HG02678 (cell line): ENCODE data around the gene PPP2R2D.
"Not testable (repeated sequence)": the region's sequence is repeated elsewhere in the genome, so short reads cannot be mapped to it uniquely, and the experiment has no call there.

Experiments used
- ATAC-seq: cut with Tn5 transposase; IDR thresholded peaks from one replicate; pipeline ENCODE4 v1.9.1; 2021; ENCODE audit warnings: mild to moderate bottlenecking, moderate library complexity; ENCODE audit not compliant: unreplicated experiment

PPP2R2D gene

DNA sequence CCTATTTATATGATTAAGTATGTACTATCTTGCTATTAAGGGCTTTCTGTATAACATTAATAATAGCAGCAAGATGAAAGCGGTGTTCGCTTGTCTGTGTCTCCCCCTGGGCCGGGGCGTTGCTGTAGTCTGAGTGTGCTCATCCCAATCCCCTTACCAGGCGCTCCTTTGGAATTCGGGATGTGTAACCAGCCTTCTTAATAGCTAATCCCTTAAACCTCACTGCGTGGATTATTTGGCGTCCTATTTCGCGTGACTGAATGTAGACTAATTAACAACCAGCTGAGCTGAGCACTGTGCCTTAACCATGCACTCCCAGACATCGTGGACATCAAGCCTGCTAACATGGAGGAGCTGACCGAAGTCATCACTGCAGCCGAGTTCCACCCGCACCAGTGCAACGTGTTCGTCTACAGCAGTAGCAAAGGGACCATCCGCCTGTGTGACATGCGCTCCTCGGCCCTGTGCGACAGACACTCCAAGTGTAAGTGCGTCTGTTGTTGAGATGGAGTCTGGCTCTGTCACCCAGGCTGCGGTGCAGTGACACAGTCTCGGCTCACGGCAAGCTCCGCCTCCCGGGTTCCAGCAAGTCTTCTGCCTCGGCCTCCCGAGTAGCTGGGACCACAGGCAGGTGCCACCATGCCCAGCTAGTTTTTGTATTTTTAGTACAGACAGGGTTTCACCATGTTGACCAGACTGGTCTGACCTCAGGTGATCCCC lies 44.3 kb downstream of the PPP2R2D start:
- no peak for ATAC-seq

DNA sequence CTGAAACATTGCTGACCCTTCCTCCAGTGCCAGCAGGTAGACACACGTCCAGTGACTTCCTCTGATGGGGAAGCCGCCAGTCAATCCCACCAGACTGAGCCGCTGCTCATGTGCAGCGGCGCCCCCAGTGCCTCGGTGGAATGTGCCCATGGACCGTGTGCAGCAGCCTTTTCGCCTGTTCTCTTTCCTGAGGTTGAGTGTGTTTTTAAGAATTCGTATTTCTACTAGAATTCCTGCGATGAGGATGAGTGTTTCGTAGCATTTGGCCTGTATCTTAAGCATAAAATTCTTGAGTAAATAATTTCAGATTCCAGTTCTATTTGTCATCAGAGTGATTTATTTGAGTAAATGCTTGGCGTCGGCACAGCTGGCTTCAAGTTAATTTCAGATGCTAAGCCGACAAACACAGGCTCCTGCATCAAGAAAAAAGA lies 45.5 kb downstream of the PPP2R2D start:
- no peak for ATAC-seq

DNA sequence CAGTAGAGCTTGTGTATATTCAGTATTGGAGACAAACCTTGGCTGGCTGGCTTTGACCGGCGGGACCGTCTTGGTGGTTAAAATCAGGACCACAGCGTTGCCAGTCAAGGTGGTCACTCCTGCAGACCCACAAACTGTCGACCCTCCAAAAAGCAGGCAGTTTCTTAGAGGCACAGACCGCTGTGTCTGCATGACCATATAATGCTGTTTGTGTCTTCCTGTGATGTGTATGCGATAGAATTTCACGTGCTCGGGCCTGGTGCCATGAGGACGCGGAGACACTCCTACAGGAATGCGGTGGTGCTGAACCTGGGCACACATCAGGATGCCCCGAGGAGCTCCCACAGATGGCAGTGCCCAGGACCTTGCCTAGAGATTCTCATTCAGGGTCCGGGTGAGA lies 46.1 kb downstream of the PPP2R2D start:
- ATAC-seq: no peak

DNA sequence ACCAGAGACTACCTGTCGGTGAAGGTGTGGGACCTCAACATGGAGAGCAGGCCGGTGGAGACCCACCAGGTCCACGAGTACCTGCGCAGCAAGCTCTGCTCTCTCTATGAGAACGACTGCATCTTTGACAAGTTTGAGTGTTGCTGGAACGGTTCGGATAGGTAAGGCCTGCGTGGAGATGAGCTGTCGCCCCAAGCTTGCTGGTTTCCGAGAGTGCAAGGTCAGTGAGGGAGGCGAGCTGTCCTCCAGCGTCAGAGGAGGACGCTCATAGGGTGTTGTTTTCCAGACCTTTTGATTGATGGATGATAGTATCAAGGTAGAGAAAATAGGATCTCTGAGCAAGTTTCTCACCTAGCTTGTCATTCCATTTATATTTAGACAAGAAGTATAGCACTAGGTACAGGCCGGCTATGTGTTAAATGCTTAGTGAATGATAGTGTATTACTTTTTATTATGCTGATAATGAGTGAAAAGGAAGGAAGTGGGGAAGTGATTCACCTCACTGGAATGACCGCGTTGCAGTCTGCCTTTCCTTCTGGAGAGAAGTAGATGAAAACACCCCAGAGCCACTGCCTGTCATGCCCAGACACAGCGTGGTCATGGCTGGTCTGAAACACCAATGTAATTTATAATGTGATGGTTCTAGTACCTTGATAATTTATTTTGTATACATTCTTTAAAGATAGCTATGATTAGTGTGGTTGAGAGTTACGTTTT lies 47.0 kb downstream of the PPP2R2D start:
- no peak for ATAC-seq

DNA sequence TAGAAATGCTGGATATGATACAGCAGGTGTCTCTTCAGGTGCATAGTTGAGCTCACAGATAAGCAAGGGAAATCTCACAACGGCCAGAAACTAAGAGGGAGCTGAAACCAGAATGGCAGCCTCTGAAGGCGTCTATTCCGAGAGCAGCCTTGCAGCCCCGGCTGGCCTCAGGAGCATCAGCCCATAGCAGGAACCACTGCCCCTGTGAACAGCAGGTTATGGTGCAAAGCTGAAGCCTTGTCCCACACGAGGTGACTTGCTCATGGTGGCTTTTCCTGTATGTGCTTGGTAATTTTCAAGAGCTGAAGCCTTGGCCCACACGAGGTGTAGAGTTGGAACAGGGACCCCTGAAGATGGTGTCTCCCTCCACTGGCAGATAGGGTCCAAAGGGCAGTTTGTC lies 47.7 kb downstream of the PPP2R2D start:
- ATAC-seq: no peak

- no peak for ATAC-seq
Observed at GRCh38 chr10:131949041-131949862, 48.4 kb downstream of the PPP2R2D start.

DNA sequence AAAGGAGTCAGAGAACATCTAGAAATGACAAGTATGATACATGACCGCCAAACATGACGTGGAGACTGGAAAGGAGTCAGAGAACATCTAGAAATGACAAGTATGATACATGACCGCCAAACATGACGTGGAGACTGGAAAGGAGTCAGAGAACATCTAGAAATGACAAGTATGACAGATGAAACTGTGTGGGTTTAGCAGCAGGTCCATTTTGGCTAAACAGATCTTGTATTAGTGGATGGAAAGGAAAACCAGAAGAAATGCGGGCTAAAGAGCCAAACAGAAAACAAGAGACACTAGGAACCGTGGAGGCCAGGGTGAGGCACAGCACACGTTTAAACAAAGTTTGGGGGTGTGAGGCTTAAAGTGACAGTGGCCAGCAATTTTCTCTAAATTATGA lies 49.1 kb downstream of the PPP2R2D start:
- ATAC-seq: not testable (repeated sequence)

DNA sequence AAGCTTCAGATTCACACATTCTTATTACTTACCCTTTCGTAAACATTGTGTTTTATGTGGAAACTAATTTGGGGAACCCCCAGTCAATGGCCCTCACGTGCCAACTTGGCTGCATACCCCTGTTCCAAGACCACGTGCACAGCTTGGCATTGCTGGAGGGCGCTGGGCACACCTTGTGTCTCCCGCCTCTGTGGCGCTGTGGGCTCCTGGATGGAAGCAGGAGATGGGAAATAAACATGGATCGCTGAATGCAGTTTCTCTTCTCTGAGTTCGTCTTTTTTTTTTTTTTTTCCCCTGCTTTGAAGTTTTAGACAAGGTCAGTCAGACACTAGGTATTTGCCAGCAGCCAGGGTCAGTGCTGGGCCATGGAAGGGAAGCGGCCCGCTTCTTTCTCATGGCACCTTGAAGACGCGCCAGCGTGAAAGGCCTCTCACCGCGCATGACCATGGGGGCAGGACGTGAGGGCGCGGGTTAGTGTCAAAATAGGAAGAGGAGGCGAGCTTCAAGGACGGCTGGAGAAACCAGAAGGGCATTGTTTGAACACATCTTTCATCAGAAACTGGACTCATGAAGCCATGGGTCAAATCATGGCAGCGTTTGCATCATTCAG lies 53.7 kb downstream of the PPP2R2D start:
- no peak for ATAC-seq

DNA sequence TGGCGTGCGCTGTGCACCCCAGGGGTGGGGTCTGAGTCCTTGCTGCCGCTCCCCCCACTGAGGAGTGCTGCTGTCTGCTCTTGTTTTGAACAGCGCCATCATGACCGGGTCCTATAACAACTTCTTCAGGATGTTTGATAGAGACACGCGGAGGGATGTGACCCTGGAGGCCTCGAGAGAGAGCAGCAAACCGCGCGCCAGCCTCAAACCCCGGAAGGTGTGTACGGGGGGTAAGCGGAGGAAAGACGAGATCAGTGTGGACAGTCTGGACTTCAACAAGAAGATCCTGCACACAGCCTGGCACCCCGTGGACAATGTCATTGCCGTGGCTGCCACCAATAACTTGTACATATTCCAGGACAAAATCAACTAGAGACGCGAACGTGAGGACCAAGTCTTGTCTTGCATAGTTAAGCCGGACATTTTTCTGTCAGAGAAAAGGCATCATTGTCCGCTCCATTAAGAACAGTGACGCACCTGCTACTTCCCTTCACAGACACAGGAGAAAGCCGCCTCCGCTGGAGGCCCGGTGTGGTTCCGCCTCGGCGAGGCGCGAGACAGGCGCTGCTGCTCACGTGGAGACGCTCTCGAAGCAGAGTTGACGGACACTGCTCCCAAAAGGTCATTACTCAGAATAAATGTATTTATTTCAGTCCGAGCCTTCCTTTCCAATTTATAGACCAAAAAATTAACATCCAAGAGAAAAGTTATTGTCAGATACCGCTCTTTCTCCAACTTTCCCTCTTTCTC lies 55.0 kb downstream of the PPP2R2D start:
- no peak for ATAC-seq

DNA sequence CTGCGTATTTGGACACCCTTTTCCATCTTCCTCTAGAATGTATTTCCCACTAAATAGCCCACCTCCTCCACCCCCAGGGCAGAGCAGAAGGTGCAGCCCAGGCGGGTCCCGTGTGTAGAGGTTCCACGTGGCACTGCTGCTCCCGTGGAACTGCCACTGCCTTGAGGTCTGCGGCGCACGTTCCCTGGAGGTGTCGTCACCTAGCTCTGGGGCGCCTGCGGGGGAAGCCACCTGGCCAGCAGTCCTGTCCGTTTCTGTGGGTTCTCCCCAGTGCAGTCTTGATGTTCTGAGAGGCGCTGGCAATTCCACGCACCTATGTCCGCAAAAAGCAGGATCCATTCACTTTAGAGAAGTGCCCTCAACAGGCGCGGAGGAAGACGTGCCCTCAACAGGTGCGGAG lies 59.0 kb downstream of the PPP2R2D start:
- ATAC-seq: no peak

- no peak for ATAC-seq
Observed at GRCh38 chr10:131960631-131961046, 59.8 kb downstream of the PPP2R2D start.

- no peak for ATAC-seq
Observed at GRCh38 chr10:131961047-131961776, 60.4 kb downstream of the PPP2R2D start.

DNA sequence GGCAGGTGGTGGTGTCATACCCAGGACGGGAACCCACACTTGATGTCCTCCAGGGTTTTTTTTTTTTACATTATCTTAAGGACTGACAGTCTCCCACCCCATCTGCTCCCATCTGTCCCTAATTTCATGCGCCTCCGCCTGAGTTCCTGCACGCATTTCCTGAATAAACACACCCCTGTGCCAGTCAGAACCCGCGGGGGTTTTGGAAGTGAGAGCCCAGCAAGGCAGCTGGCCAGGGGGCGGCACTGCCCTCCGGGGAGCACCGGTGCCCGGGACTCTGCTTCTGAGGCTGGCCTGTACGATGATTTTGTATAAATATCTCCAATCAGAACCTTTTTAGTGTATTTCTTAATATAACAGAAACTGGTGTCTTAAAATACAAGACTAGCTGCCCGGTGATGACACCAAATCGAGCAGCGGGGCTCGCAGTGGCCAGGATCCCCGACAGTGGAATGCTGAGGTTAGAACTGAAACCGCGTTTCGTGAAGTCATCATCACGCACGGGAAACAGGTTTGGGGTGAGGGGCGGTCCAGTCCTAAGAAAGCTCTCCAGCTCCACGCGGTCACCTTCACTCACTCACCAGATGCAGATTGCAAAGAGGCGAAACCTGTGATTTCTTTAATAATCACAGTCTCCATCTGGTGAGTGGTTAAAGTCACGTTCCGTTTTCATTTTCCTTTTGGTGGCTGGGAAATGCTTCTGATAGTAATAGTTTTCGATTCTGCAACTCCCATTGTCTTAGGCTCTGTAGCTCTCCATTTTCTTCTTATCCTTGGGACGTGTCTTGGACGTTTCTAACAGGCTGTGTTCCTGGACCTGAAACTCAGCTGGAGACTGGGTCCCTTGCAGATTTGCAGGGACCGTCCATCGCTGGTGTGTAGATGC lies 61.2 kb downstream of the PPP2R2D start:
- ATAC-seq: no peak

GRCh38 chr10:131963350-131963749 lies 62.5 kb downstream of the PPP2R2D start:
- no peak for ATAC-seq

GRCh38 chr10:131963811-131964210 lies 63.0 kb downstream of the PPP2R2D start:
- no peak for ATAC-seq

- ATAC-seq: no peak
Observed at GRCh38 chr10:131964298-131964697, 63.5 kb downstream of the PPP2R2D start.

- ATAC-seq: no peak
Observed at GRCh38 chr10:131968949-131969348, 68.1 kb downstream of the PPP2R2D start.

DNA sequence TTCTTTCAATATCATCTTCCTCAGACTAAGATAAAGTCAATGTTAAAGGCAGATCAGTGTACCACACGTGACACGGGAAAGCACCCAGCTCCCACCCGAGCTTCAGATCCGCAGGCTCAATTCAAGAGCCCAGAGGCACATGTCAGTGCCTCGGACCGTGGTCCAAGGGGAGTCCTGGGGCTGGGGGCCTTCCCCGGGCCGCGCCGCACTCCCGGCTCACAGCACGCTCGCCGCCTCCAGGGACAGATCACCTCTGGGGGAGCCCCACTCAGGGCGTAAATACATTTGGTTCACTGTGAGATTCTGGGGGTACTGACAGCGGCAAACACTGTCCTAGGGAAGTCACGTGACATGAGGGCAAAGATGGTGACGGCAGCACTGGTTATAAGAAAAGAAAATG lies 70.1 kb downstream of the PPP2R2D start:
- ATAC-seq: no peak

- ATAC-seq: no peak
Observed at GRCh38 chr10:131971591-131971990, 70.8 kb downstream of the PPP2R2D start.
